ENCODE data around the gene AGRP. TPM values are rescaled to one million over a fixed set of nuclear protein-coding genes. Genes with fewer than 3 reads are reported as not detected.

Gene AGRP
- total RNA-seq, 1 donor from 2014 or later, result 8.5 TPM

DNA sequence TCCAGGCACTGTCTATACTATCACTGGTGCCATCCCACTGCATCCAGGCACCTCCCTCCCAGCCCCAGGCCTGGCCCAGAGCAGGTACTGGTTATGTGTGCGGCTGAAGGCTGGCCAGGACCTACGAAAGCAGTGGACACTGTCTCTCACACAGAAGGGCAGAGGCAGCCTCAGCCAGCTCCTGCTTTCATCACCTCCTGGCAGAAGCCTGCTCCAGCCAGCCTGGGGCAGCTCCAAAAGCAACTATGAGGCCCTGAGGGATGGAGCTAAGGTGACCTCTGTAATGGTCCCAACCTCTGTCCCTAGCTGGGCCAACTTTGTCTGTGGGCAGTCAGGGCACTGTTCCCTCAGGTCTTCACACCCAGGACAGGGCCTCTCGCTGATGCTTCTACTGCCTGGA, 33.6 kb downstream of the AGRP start:
- ATAC-seq (no peak), DNase-seq (no peak)
- Histone ChIP-seq H3K4me1 (peaks cover 86% of the 10 kb centered on the region), H3K27ac (peak overlapping the region; percentile 31), H3K4me3 (no peak overlapping the region), H3K27me3 (ENCODE audit: low read depth) (no peaks in the 10 kb centered on the region), H3K9me3 (no peaks in the 10 kb centered on the region), H3K36me3 (peaks cover 83% of the 10 kb centered on the region)
- intact Hi-C loops (cut with DNase I), result no loop called here
- TF ChIP-seq, protein P1, sequence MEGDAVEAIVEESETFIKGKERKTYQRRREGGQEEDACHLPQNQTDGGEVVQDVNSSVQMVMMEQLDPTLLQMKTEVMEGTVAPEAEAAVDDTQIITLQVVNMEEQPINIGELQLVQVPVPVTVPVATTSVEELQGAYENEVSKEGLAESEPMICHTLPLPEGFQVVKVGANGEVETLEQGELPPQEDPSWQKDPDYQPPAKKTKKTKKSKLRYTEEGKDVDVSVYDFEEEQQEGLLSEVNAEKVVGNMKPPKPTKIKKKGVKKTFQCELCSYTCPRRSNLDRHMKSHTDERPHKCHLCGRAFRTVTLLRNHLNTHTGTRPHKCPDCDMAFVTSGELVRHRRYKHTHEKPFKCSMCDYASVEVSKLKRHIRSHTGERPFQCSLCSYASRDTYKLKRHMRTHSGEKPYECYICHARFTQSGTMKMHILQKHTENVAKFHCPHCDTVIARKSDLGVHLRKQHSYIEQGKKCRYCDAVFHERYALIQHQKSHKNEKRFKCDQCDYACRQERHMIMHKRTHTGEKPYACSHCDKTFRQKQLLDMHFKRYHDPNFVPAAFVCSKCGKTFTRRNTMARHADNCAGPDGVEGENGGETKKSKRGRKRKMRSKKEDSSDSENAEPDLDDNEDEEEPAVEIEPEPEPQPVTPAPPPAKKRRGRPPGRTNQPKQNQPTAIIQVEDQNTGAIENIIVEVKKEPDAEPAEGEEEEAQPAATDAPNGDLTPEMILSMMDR (IDR thresholded peaks at IDR 0.05), result no peak

DNA sequence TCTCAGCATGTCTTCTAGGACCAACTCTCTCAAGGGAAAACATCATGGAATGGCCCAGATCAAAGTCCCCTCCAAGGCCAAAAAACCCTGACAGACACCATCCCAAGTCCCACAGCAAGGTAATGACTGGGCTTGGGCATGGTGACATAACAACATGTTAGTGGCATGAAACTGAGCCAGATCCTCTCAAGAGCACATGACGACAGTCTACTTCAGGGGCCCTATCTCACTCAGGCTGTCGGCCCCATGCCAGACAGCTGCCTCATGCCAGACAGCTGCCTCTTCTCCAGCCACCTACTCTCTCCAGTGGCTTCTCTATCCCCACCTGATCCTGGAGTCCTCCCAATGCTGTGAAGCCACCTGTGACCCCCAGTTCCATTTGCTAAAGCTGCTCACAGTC, 34.0 kb downstream of the AGRP start:
- TF ChIP-seq, protein P1 (IDR thresholded peaks at IDR 0.05), result no peak
- ATAC-seq, result peak; percentile 1 to 17
- peak overlapping the region; percentile 31 for H3K27ac ChIP-seq
- no peaks in the 10 kb centered on the region for H3K27me3 ChIP-seq (ENCODE audit: low read depth)
- no peak overlapping the region for H3K4me3 ChIP-seq
- peaks cover 87% of the 10 kb centered on the region for H3K36me3 ChIP-seq
- no peaks in the 10 kb centered on the region for H3K9me3 ChIP-seq
- DNase-seq, result no peak
- intact Hi-C loops (cut with DNase I), result no loop called here
- H3K4me1 ChIP-seq, result peaks cover 89% of the 10 kb centered on the region

DNA sequence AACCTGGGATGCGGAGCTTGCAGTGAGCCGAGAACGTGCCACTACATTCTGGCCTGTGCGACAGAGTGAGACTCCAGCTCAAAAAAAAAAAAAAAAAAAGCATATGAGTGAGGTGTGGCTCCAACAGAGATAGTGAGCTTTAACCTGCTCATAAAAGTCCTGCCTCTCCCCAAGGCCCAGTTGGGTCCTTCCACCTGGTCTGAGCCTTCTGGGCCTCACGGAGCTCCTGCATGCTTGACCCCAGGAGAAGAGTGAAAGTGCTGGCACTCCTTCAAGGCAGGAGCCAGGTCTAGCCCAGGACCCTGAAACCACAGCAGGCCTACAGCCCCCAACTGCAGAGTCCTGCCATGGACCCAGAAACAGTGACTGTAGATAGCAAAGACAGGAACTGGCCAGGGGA, 34.8 kb downstream of the AGRP start:
- peaks cover 90% of the 10 kb centered on the region for H3K4me1 ChIP-seq
- TF ChIP-seq, protein P1 (IDR thresholded peaks at IDR 0.05), result no peak
- peaks cover 93% of the 10 kb centered on the region for H3K36me3 ChIP-seq
- DNase-seq (no peak), ATAC-seq (no peak)
- no peaks in the 10 kb centered on the region for H3K27me3 ChIP-seq (ENCODE audit: low read depth)
- no peak overlapping the region for H3K4me3 ChIP-seq
- no peaks in the 10 kb centered on the region for H3K9me3 ChIP-seq
- intact Hi-C loops (cut with DNase I), result no loop called here
- H3K27ac ChIP-seq, result peak overlapping the region; percentile 31

DNA sequence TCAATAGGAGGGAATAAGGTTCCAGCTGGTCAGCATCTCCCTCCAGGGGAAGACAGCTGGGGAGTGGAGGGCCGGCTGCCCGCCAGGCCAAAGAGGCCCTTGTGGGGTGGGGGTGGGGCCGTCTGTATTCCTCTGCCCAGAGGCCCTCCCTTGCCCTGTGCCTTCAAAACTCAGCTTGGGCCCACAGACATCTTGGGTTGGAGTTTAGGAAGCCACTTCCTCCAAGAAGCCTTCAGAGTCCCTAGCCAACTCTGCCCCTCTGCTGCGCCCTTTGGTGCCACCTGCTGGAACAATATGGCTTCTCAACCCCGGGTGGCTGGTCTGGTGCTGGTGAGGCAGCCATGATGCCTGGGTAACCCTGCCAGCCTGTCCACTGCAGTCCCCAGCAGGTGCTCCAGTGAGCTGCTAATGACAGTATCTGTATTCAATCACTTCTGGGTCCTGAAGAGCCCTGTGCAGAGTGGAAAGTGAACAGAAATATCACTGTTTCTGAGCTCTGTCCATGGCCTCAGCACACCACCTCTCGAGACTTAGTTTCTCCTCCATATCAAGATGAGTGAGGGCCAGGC, 35.8 kb downstream of the AGRP start:
- Histone ChIP-seq H3K4me1 (peaks cover 97% of the 10 kb centered on the region), H3K27ac (peak overlapping the region; percentile 67), H3K36me3 (peaks cover 93% of the 10 kb centered on the region), H3K4me3 (no peak overlapping the region), H3K9me3 (no peaks in the 10 kb centered on the region), H3K27me3 (ENCODE audit: low read depth) (no peaks in the 10 kb centered on the region)
- intact Hi-C loops (cut with DNase I), result no loop called here
- TF ChIP-seq, protein P1 (IDR thresholded peaks at IDR 0.05), result peak; percentile 48
- peak; percentile 6 to 22 for ATAC-seq
- no peak for DNase-seq

DNA sequence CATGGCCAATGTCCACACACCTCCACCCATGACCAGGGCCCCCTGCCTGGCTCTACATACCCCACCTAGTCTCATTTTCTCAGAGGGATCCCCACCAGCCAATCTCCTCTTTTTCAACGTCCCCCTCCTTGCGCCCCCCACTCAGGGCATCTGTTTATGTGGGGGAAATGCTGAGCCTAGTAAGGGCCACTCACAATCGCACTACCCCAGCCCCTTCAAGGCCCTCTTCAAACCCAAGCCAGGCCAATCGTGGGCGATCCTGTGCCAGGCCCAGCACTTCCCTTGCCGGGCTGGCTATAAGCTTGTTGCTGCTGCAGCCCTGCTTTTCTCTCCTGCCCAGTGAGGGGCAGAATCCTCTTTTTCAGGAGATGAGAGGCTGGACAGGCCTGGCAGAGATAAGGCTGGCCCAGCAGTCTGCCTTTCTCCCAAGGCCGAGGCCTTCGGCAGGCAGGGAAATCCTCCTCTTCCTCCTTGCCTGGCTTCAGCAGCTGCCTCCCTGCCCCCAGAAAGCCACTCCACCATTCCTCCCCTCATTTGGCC, 36.3 kb downstream of the AGRP start:
- TF ChIP-seq, protein P1 (IDR thresholded peaks at IDR 0.05), result no peak
- peak overlapping the region; percentile 67 for H3K27ac ChIP-seq

More for the DNA sequence above, 36.3 kb downstream of the AGRP start:
- Histone ChIP-seq H3K9me3 (no peaks in the 10 kb centered on the region), H3K27me3 (ENCODE audit: low read depth) (no peaks in the 10 kb centered on the region), H3K4me1 (peaks cover 97% of the 10 kb centered on the region), H3K4me3 (no peak overlapping the region), H3K36me3 (peaks cover 93% of the 10 kb centered on the region)
- intact Hi-C loops (cut with DNase I), result no loop called here
- no peak for ATAC-seq
- DNase-seq, result no peak
